ENCODE measurements around the gene ZCCHC2.

- TF ChIP-seq CTCF (IDR thresholded peaks at IDR 0.05) (no peak), EZH2phosphoT487 (IDR thresholded peaks at IDR 0.05) (no peak)
These were observed 3.5 kb downstream of the ZCCHC2 start for GRCh38 chr18:62526098-62527025.
